Activated T-helper 17 cell treated with anti-CD3 and anti-CD28 coated beads, Interleukin-2, amount 50 U/mL, for 72 hours (primary cell): ENCODE results near the gene FOXA3. TPM values are rescaled to one million over a fixed set of nuclear protein-coding genes. Genes with fewer than 3 reads are reported as not detected.

ENCODE experiments used
- ATAC-seq: fragments of 150-1000 bp; cut with Tn5 transposase; replicated peaks from 2 replicates; pipeline ENCODE4 v1.10.0; 2021; ENCODE audit warnings: mild to moderate bottlenecking, moderate library complexity
- H3K27ac Mint-ChIP-seq: one replicate; pipeline ENCODE4 v1.8.0; 2022; ENCODE audit warnings: mixed read lengths
- H3K27me3 Mint-ChIP-seq: one replicate; pipeline ENCODE4 v1.8.0; 2022; ENCODE audit warnings: mixed read lengths
- H3K36me3 Mint-ChIP-seq: one replicate; pipeline ENCODE4 v1.8.0; 2022; ENCODE audit warnings: low read depth, mild to moderate bottlenecking, mixed read lengths
- H3K4me1 Mint-ChIP-seq: one replicate; pipeline ENCODE4 v1.8.0; 2022; ENCODE audit warnings: mixed read lengths
- H3K4me3 Mint-ChIP-seq: one replicate; pipeline ENCODE4 v1.8.0; 2022; ENCODE audit warnings: mild to moderate bottlenecking, mixed read lengths
- H3K9me3 Mint-ChIP-seq: one replicate; pipeline ENCODE4 v1.8.0; 2022; ENCODE audit warnings: mixed read lengths
- total RNA-seq, 2 donors: library from RNA; stranded (reverse); gene quantifications; one replicate each; pipeline ENCODE4 v1.2.3, GENCODE V29; 2022

Gene FOXA3
- total RNA-seq, 2 donors from 2014 or later: 0.32 to 1.9 TPM

GRCh38 chr19:45824531-45825262 is 39.4 kb upstream of the FOXA3 start:
- H3K27me3 Mint-ChIP-seq: no peaks in the 10 kb centered on the region
- H3K9me3 Mint-ChIP-seq: no peaks in the 10 kb centered on the region
- ATAC-seq: no peak
- no peaks in the 10 kb centered on the region for H3K4me1 Mint-ChIP-seq
- H3K36me3 Mint-ChIP-seq: peaks cover 72% of the 10 kb centered on the region
- no peak overlapping the region for H3K27ac Mint-ChIP-seq
- H3K4me3 Mint-ChIP-seq: no peak overlapping the region

GRCh38 chr19:45825263-45825605 is 38.9 kb upstream of the FOXA3 start:
- no peak overlapping the region for H3K4me3 Mint-ChIP-seq

GRCh38 chr19:45825917-45826893 is 37.9 kb upstream of the FOXA3 start:
- peaks cover 85% of the 10 kb centered on the region for H3K36me3 Mint-ChIP-seq

More at GRCh38 chr19:45825263-45825605, 38.9 kb upstream of the FOXA3 start:
- no peak for ATAC-seq
- no peaks in the 10 kb centered on the region for H3K27me3 Mint-ChIP-seq
- no peaks in the 10 kb centered on the region for H3K9me3 Mint-ChIP-seq
- no peaks in the 10 kb centered on the region for H3K4me1 Mint-ChIP-seq
- H3K27ac Mint-ChIP-seq: no peak overlapping the region
- H3K36me3 Mint-ChIP-seq: peaks cover 78% of the 10 kb centered on the region

GRCh38 chr19:45826934-45827333 is 37.2 kb upstream of the FOXA3 start:
- no peaks in the 10 kb centered on the region for H3K27me3 Mint-ChIP-seq
- no peak overlapping the region for H3K27ac Mint-ChIP-seq
- no peaks in the 10 kb centered on the region for H3K9me3 Mint-ChIP-seq
- no peaks in the 10 kb centered on the region for H3K4me1 Mint-ChIP-seq
- no peak for ATAC-seq
- H3K36me3 Mint-ChIP-seq: peaks cover 88% of the 10 kb centered on the region
- no peak overlapping the region for H3K4me3 Mint-ChIP-seq

More at GRCh38 chr19:45825917-45826893, 37.9 kb upstream of the FOXA3 start:
- ATAC-seq: no peak
- Mint-ChIP-seq H3K4me3 (no peak overlapping the region), H3K27me3 (no peaks in the 10 kb centered on the region), H3K9me3 (no peaks in the 10 kb centered on the region), H3K4me1 (no peaks in the 10 kb centered on the region), H3K27ac (no peak overlapping the region)

- Mint-ChIP-seq H3K27ac (no peak overlapping the region), H3K9me3 (no peaks in the 10 kb centered on the region)
- ATAC-seq: no peak
Measured at GRCh38 chr19:45827459-45828093, 36.5 kb upstream of the FOXA3 start.

GRCh38 chr19:45828523-45828922 is 35.6 kb upstream of the FOXA3 start:
- Mint-ChIP-seq H3K4me1 (no peaks in the 10 kb centered on the region), H3K4me3 (no peak overlapping the region), H3K27me3 (no peaks in the 10 kb centered on the region), H3K27ac (no peak overlapping the region), H3K9me3 (no peaks in the 10 kb centered on the region), H3K36me3 (peaks cover 94% of the 10 kb centered on the region)
- no peak for ATAC-seq

More at GRCh38 chr19:45827459-45828093, 36.5 kb upstream of the FOXA3 start:
- Mint-ChIP-seq H3K4me3 (no peak overlapping the region), H3K27me3 (no peaks in the 10 kb centered on the region), H3K4me1 (no peaks in the 10 kb centered on the region), H3K36me3 (peaks cover 94% of the 10 kb centered on the region)

GRCh38 chr19:45828945-45829344 is 35.2 kb upstream of the FOXA3 start:
- peaks cover 96% of the 10 kb centered on the region for H3K36me3 Mint-ChIP-seq
- no peaks in the 10 kb centered on the region for H3K27me3 Mint-ChIP-seq
- no peak overlapping the region for H3K27ac Mint-ChIP-seq

GRCh38 chr19:45834970-45835369 is 29.2 kb upstream of the FOXA3 start:
- no peak for ATAC-seq
- Mint-ChIP-seq H3K27me3 (no peaks in the 10 kb centered on the region), H3K4me3 (no peak overlapping the region), H3K36me3 (peaks cover 100% of the 10 kb centered on the region), H3K4me1 (no peaks in the 10 kb centered on the region), H3K27ac (no peak overlapping the region), H3K9me3 (no peaks in the 10 kb centered on the region)

More at GRCh38 chr19:45828945-45829344, 35.2 kb upstream of the FOXA3 start:
- ATAC-seq: no peak
- no peaks in the 10 kb centered on the region for H3K4me1 Mint-ChIP-seq
- H3K9me3 Mint-ChIP-seq: no peaks in the 10 kb centered on the region
- no peak overlapping the region for H3K4me3 Mint-ChIP-seq

- Mint-ChIP-seq H3K4me3 (no peak overlapping the region), H3K36me3 (peaks cover 99% of the 10 kb centered on the region), H3K27me3 (no peaks in the 10 kb centered on the region), H3K9me3 (no peaks in the 10 kb centered on the region), H3K27ac (no peak overlapping the region), H3K4me1 (no peaks in the 10 kb centered on the region)
- no peak for ATAC-seq
Measured at GRCh38 chr19:45842198-45842597, 21.9 kb upstream of the FOXA3 start.

GRCh38 chr19:45847663-45848062 is 16.5 kb upstream of the FOXA3 start:
- ATAC-seq: no peak
- peaks cover 6% of the 10 kb centered on the region for H3K4me1 Mint-ChIP-seq

GRCh38 chr19:45848922-45849321 is 15.2 kb upstream of the FOXA3 start:
- H3K36me3 Mint-ChIP-seq: peaks cover 99% of the 10 kb centered on the region
- H3K4me1 Mint-ChIP-seq: peaks cover 6% of the 10 kb centered on the region
- H3K27me3 Mint-ChIP-seq: no peaks in the 10 kb centered on the region
- no peak for ATAC-seq
- no peaks in the 10 kb centered on the region for H3K9me3 Mint-ChIP-seq
- no peak overlapping the region for H3K4me3 Mint-ChIP-seq
- no peak overlapping the region for H3K27ac Mint-ChIP-seq

More at GRCh38 chr19:45847663-45848062, 16.5 kb upstream of the FOXA3 start:
- Mint-ChIP-seq H3K27ac (no peak overlapping the region), H3K36me3 (peaks cover 99% of the 10 kb centered on the region), H3K9me3 (no peaks in the 10 kb centered on the region), H3K27me3 (no peaks in the 10 kb centered on the region), H3K4me3 (no peak overlapping the region)

- no peak overlapping the region for H3K27ac Mint-ChIP-seq
- H3K4me1 Mint-ChIP-seq: peaks cover 6% of the 10 kb centered on the region
- no peak overlapping the region for H3K4me3 Mint-ChIP-seq
- no peaks in the 10 kb centered on the region for H3K9me3 Mint-ChIP-seq
- no peaks in the 10 kb centered on the region for H3K27me3 Mint-ChIP-seq
- no peak for ATAC-seq
- peaks cover 96% of the 10 kb centered on the region for H3K36me3 Mint-ChIP-seq
Measured at GRCh38 chr19:45852145-45852750, 11.9 kb upstream of the FOXA3 start.

GRCh38 chr19:45852983-45853382 is 11.1 kb upstream of the FOXA3 start:
- Mint-ChIP-seq H3K27me3 (no peaks in the 10 kb centered on the region), H3K27ac (no peak overlapping the region), H3K4me1 (peaks cover 6% of the 10 kb centered on the region), H3K4me3 (no peak overlapping the region), H3K36me3 (peaks cover 96% of the 10 kb centered on the region), H3K9me3 (no peaks in the 10 kb centered on the region)
- no peak for ATAC-seq

- Mint-ChIP-seq H3K4me1 (peaks cover 10% of the 10 kb centered on the region), H3K27me3 (no peaks in the 10 kb centered on the region), H3K36me3 (peaks cover 96% of the 10 kb centered on the region), H3K4me3 (no peak overlapping the region), H3K9me3 (no peaks in the 10 kb centered on the region), H3K27ac (no peak overlapping the region)
- no peak for ATAC-seq
Measured at GRCh38 chr19:45854167-45854778, 9.9 kb upstream of the FOXA3 start.
